H1 (cell line): Measurements from ENCODE around the gene CLEC12A.
"Not testable (repeated sequence)": the region's sequence is repeated elsewhere in the genome, so short reads cannot be mapped to it uniquely, and the experiment has no call there.

Experiments
- CHD1 ChIP-seq: IDR thresholded peaks from 2 replicates; pipeline ENCODE4 v1.6.1; 2012; ENCODE audit warnings: low read depth, low read length, improper control_type of control experiment
- EGR1 ChIP-seq: IDR thresholded peaks from 2 replicates; pipeline ENCODE4 v1.6.1; 2011; ENCODE audit warnings: low read depth, low read length, borderline replicate concordance
- EP300 ChIP-seq, 2 experiments: IDR thresholded peaks; 1 replicate in 1 of 2; 2 replicates in 1 of 2; pipeline ENCODE4 v1.6.1; 2011 to 2012; ENCODE audit warnings: low read depth in 2 of 2, low read length in 2 of 2, mild to moderate bottlenecking in 2 of 2, borderline replicate concordance in 1 of 2, inconsistent platforms in 1 of 2, moderate library complexity in 1 of 2
- SIN3A ChIP-seq, 2 experiments: IDR thresholded peaks in 1 of 2; conservative IDR thresholded peaks in 1 of 2; 2 replicates each; pipeline ENCODE4 v1.6.1; 2011 to 2012; ENCODE audit warnings: low read length in 2 of 2, improper control_type of control experiment in 1 of 2, low read depth in 1 of 2, mild to moderate bottlenecking in 1 of 2
- ZNF274 ChIP-seq: IDR thresholded peaks from 2 replicates; pipeline ENCODE4 v1.7.0; 2012; ENCODE audit warnings: low read length, borderline replicate concordance; ENCODE audit errors: extremely low read depth
- TF ChIP-seq, protein P1 (sequence below), 3 experiments: IDR thresholded peaks; 1 replicate in 2 of 3; 2 replicates in 1 of 3; pipeline versions ENCODE4 v1.5.1 to v1.6.1; 2011; ENCODE audit warnings: low read length in 3 of 3, mild to moderate bottlenecking in 3 of 3, inconsistent platforms in 2 of 3, low read depth in 1 of 3, moderate library complexity in 1 of 3; ENCODE audit not compliant: insufficient read depth in 1 of 3; ENCODE audit errors: control extremely low read depth in 1 of 3
- TF ChIP-seq, protein P2 (sequence below): IDR thresholded peaks from 2 replicates; pipeline ENCODE4 v1.6.1; 2012; ENCODE audit warnings: low read length, inconsistent platforms

DNA sequence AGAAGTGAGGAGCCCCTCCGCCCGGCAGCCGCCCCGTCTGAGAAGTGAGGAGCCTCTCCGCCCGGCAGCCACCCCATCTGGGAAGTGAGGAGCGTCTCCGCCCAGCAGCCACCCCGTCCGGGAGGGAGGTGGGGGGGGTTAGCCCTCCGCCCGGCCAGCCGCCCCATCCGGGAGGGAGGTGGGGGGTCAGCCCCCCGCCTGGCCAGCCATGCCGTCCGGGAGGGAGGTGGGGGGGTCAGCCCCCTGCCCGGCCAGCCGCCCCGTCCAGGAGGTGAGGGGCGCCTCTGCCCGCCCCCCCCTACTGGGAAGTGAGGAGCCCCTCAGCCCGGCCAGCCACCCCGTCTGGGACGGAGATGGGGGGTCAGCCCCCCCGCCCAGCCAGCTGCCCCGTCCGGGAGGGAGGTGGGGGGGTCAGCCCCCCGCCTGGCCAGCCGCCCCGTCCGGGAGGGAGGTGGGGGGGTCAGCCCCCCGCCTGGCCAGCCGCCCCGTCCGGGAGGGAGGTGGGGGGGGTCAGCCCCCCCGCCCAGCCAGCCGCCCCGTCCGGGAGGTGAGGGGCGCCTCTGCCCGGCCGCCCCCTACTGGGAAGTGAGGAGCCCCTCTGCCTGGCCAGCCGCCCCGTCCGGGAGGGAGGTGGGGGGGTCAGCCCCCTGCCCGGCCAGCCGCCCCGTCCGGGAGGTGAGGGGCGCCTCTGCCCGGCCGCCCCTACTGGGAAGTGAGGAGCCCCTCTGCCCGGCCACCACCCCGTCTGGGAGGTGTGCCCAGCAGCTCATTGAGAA lies 18.1 kb upstream of the CLEC12A start:
- TF ChIP-seq, protein P1, sequence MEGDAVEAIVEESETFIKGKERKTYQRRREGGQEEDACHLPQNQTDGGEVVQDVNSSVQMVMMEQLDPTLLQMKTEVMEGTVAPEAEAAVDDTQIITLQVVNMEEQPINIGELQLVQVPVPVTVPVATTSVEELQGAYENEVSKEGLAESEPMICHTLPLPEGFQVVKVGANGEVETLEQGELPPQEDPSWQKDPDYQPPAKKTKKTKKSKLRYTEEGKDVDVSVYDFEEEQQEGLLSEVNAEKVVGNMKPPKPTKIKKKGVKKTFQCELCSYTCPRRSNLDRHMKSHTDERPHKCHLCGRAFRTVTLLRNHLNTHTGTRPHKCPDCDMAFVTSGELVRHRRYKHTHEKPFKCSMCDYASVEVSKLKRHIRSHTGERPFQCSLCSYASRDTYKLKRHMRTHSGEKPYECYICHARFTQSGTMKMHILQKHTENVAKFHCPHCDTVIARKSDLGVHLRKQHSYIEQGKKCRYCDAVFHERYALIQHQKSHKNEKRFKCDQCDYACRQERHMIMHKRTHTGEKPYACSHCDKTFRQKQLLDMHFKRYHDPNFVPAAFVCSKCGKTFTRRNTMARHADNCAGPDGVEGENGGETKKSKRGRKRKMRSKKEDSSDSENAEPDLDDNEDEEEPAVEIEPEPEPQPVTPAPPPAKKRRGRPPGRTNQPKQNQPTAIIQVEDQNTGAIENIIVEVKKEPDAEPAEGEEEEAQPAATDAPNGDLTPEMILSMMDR (IDR thresholded peaks at IDR 0.05; ENCODE audit: control extremely low read depth in 1 of 3, insufficient read depth in 1 of 3, low read depth in 1 of 3, low read length in 3 of 3): not testable (repeated sequence)
- not testable (repeated sequence) for TF ChIP-seq SIN3A (conservative IDR thresholded peaks at IDR 0.05 in 1 of 2, IDR thresholded peaks at IDR 0.05 in 1 of 2; ENCODE audit: low read depth in 1 of 2, low read length in 2 of 2); EGR1; ZNF274; CHD1; EP300 (IDR thresholded peaks at IDR 0.05; ENCODE audit: borderline replicate concordance in 1 of 2, low read depth in 2 of 2, low read length in 2 of 2)
- TF ChIP-seq, protein P2, sequence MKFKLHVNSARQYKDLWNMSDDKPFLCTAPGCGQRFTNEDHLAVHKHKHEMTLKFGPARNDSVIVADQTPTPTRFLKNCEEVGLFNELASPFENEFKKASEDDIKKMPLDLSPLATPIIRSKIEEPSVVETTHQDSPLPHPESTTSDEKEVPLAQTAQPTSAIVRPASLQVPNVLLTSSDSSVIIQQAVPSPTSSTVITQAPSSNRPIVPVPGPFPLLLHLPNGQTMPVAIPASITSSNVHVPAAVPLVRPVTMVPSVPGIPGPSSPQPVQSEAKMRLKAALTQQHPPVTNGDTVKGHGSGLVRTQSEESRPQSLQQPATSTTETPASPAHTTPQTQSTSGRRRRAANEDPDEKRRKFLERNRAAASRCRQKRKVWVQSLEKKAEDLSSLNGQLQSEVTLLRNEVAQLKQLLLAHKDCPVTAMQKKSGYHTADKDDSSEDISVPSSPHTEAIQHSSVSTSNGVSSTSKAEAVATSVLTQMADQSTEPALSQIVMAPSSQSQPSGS: not testable (repeated sequence)
